Activated B cell treated with CpG ODN at 0.5 μM for 24 hours (primary cell): ENCODE measurements around the gene PRKAR2B. TPM values are rescaled to one million over a fixed set of nuclear protein-coding genes. Genes with fewer than 3 reads are reported as not detected.

ENCODE experiments used
- ATAC-seq: fragments of 200-7000 bp; cut with Tn5 transposase; one replicate; pipeline ENCODE4 v1.10.0; 2021; ENCODE audit warnings: low read depth, mild to moderate bottlenecking, moderate library complexity
- CTCF ChIA-PET: fragments of 350-600 bp; sonication (Branson Sonifier 250); formaldehyde crosslinking; loops from one replicate; lab custom pipeline; 2021; ENCODE audit warnings: antibody characterized with exemption; lab: Charles Lee
- POLR2A ChIA-PET: fragments of 350-600 bp; sonication (Branson Sonifier 250); formaldehyde crosslinking; loops from one replicate; lab custom pipeline; 2021; ENCODE audit warnings: antibody characterized with exemption; lab: Charles Lee
- DNase-seq: peaks from one replicate; pipeline ENCODE4 v3.0.0; 2022
- H3K27ac Mint-ChIP-seq: one replicate; pipeline ENCODE4 v1.8.0; 2020; ENCODE audit warnings: mixed read lengths
- H3K27me3 Mint-ChIP-seq: one replicate; pipeline ENCODE4 v1.8.0; 2021; ENCODE audit warnings: mixed read lengths
- H3K36me3 Mint-ChIP-seq: one replicate; pipeline ENCODE4 v1.8.0; 2021; ENCODE audit warnings: low read depth, mixed read lengths
- H3K4me1 Mint-ChIP-seq: one replicate; pipeline ENCODE4 v1.8.0; 2021; ENCODE audit warnings: mixed read lengths
- H3K4me3 Mint-ChIP-seq: one replicate; pipeline ENCODE4 v1.8.0; 2020; ENCODE audit warnings: mild to moderate bottlenecking, mixed read lengths
- H3K9me3 Mint-ChIP-seq: one replicate; pipeline ENCODE4 v1.8.0; 2020; ENCODE audit warnings: mixed read lengths
- CTCF ChIP-seq: fragments of 200-600 bp; IDR thresholded peaks from one replicate; pipeline ENCODE4 v1.8.0; 2022; ENCODE audit warnings: antibody characterized with exemption, mild to moderate bottlenecking
- intact Hi-C: fragments of 100-400 bp; cut with micrococcal nuclease; formaldehyde crosslinking; loops from one replicate; pipeline ENCODE4 v1.15.1; 2024
- total RNA-seq: library from RNA; stranded (reverse); gene quantifications from 2 replicates; pipeline ENCODE4 v1.2.3, GENCODE V29; 2022

Gene PRKAR2B
- total RNA-seq, 1 donor from 2014 or later: 0.71 TPM

- Mint-ChIP-seq H3K4me3 (no peak overlapping the region), H3K27me3 (no peaks in the 10 kb centered on the region), H3K27ac (no peak overlapping the region), H3K36me3 (no peaks in the 10 kb centered on the region), H3K9me3 (no peaks in the 10 kb centered on the region), H3K4me1 (no peaks in the 10 kb centered on the region)
- TF ChIP-seq CTCF: no peak
- ChIA-PET CTCF (interaction anchor here (0.7 to 1.1 kb wide), 2 partner anchors 9 to 10 kb away, joined by 3 read pairs; no protein-coding TSS in a partner anchor), POLR2A (no interaction called here)
- intact Hi-C loops: no loop called here
- ATAC-seq: no peak
- no peak for DNase-seq
Observed at GRCh38 chr7:107157091-107157490, 112.6 kb downstream of the PRKAR2B start.

- H3K36me3 Mint-ChIP-seq: no peaks in the 10 kb centered on the region
- intact Hi-C loops: no loop called here
- H3K4me3 Mint-ChIP-seq: no peak overlapping the region
Observed at GRCh38 chr7:107158028-107158427, 113.5 kb downstream of the PRKAR2B start.

GRCh38 chr7:107160389-107160788 is 115.9 kb downstream of the PRKAR2B start:
- CTCF ChIA-PET: no interaction called here
- POLR2A ChIA-PET: no interaction called here
- no peaks in the 10 kb centered on the region for H3K4me1 Mint-ChIP-seq
- H3K9me3 Mint-ChIP-seq: no peaks in the 10 kb centered on the region
- peaks cover 5% of the 10 kb centered on the region for H3K27me3 Mint-ChIP-seq
- no peak for TF ChIP-seq CTCF
- intact Hi-C loops: loop anchor here (10.0 kb wide), 1 partner anchor 1076 kb away; no protein-coding TSS in a partner anchor
- H3K36me3 Mint-ChIP-seq: no peaks in the 10 kb centered on the region
- DNase-seq: no peak
- H3K27ac Mint-ChIP-seq: no peak overlapping the region
- ATAC-seq: no peak
- H3K4me3 Mint-ChIP-seq: no peak overlapping the region

More at GRCh38 chr7:107158028-107158427, 113.5 kb downstream of the PRKAR2B start:
- Mint-ChIP-seq H3K9me3 (no peaks in the 10 kb centered on the region), H3K27ac (no peak overlapping the region), H3K4me1 (no peaks in the 10 kb centered on the region), H3K27me3 (no peaks in the 10 kb centered on the region)
- CTCF ChIA-PET: no interaction called here
- DNase-seq: no peak
- POLR2A ChIA-PET: no interaction called here
- TF ChIP-seq CTCF: no peak
- no peak for ATAC-seq

- Mint-ChIP-seq H3K27me3 (peaks cover 6% of the 10 kb centered on the region), H3K27ac (no peak overlapping the region), H3K4me3 (no peak overlapping the region), H3K36me3 (no peaks in the 10 kb centered on the region), H3K4me1 (no peaks in the 10 kb centered on the region), H3K9me3 (no peaks in the 10 kb centered on the region)
- ChIA-PET POLR2A (no interaction called here), CTCF (interaction anchor here (0.7 to 1.1 kb wide), 2 partner anchors 9 to 368 kb away, joined by 3 read pairs; no protein-coding TSS in a partner anchor)
- no peak for TF ChIP-seq CTCF
- DNase-seq (no peak), ATAC-seq (no peak)
- intact Hi-C loops: loop anchor here (10.0 kb wide), 1 partner anchor 1077 kb away; no protein-coding TSS in a partner anchor
Observed at GRCh38 chr7:107161415-107161814, 116.9 kb downstream of the PRKAR2B start.

- no peak overlapping the region for H3K27ac Mint-ChIP-seq
- H3K27me3 Mint-ChIP-seq: peaks cover 6% of the 10 kb centered on the region
- ATAC-seq (no peak), DNase-seq (no peak)
- H3K4me1 Mint-ChIP-seq: peaks cover 3% of the 10 kb centered on the region
- no peak overlapping the region for H3K4me3 Mint-ChIP-seq
- no peak for TF ChIP-seq CTCF
- intact Hi-C loops: loop anchor here (10.0 kb wide), 1 partner anchor 1078 kb away; no protein-coding TSS in a partner anchor
- ChIA-PET CTCF (no interaction called here), POLR2A (no interaction called here)
- H3K9me3 Mint-ChIP-seq: no peaks in the 10 kb centered on the region
- H3K36me3 Mint-ChIP-seq: no peaks in the 10 kb centered on the region
Observed at GRCh38 chr7:107162475-107162874, 118.0 kb downstream of the PRKAR2B start.
